Gastrocnemius medialis (tissue), 4 donors: ENCODE data around the gene MEPCE. TPM values are rescaled to one million over a fixed set of nuclear protein-coding genes. Genes with fewer than 3 reads are reported as not detected.
A peak's percentile ranks its signal among the peaks of the same experiment; 100 is the strongest.
"Not testable (repeated sequence)": the region's sequence is repeated elsewhere in the genome, so short reads cannot be mapped to it uniquely, and the experiment has no call there.

ENCODE experiments used
- ATAC-seq, 2 donors: fragments of 150-250 bp; one replicate each; pipeline ENCODE4 v1.9.1; 2016
- DNase-seq, 2 donors: peaks; one replicate each; pipeline ENCODE4 v3.0.0-alpha.2; 2019
- H3K27ac ChIP-seq, 4 donors: fragments of 200-600 bp; sonication (generic); 1 replicate in 1 of 4; 2 replicates in 3 of 4; pipeline ENCODE4 v1.5.1; 2016 to 2018; ENCODE audit warnings: mild to moderate bottlenecking in 2 of 4, moderate library complexity in 1 of 4
- H3K27me3 ChIP-seq, 3 donors: fragments of 200-600 bp; sonication (generic) in 2 of 3; 1 replicate in 1 of 3; 2 replicates in 2 of 3; pipeline versions ENCODE4 v1.5.1 to v1.6.0; 2016 to 2019; ENCODE audit warnings: mild to moderate bottlenecking in 1 of 3, moderate library complexity in 1 of 3
- H3K36me3 ChIP-seq, 2 donors: fragments of 200-600 bp; sonication (generic) in 1 of 2; one replicate each; pipeline ENCODE4 v1.5.1; 2017 to 2018
- H3K4me1 ChIP-seq, 2 donors: fragments of 200-600 bp; sonication (generic) in 1 of 2; one replicate each; pipeline ENCODE4 v1.5.1; 2016 to 2017; ENCODE audit warnings: mild to moderate bottlenecking in 2 of 2
- H3K4me3 ChIP-seq, 4 donors: fragments of 200-600 bp; sonication (generic) in 3 of 4; 1 replicate in 1 of 4; 2 replicates in 3 of 4; pipeline ENCODE4 v1.5.1; 2016 to 2019; ENCODE audit warnings: mild to moderate bottlenecking in 2 of 4
- H3K9me3 ChIP-seq, 3 donors: fragments of 200-600 bp; sonication (generic) in 2 of 3; 1 replicate in 1 of 3; 2 replicates in 2 of 3; pipeline ENCODE4 v1.5.1; 2016 to 2019
- CTCF ChIP-seq, 5 experiments: fragments of 450-650 bp in 3 of 5; fragments of 200-600 bp in 2 of 5; sonication (generic) in 2 of 5; IDR thresholded peaks in 4 of 5; conservative IDR thresholded peaks in 1 of 5; 1 replicate in 4 of 5; 2 replicates in 1 of 5; pipeline ENCODE4 v1.5.1; 2016 to 2019; ENCODE audit warnings: antibody characterized with exemption in 5 of 5, mild to moderate bottlenecking in 3 of 5, moderate library complexity in 3 of 5
- POLR2A ChIP-seq, 2 donors: fragments of 450-650 bp; IDR thresholded peaks; one replicate each; pipeline ENCODE4 v1.6.1; 2017; ENCODE audit warnings: antibody characterized with exemption in 2 of 2, mild to moderate bottlenecking in 2 of 2, moderate library complexity in 2 of 2
- in situ Hi-C, 4 donors: fragments of 200-750 bp; cut with MboI; loops; one replicate each; pipeline versions ENCODE4 v1.15.0 to v1.8.0; 2017; ENCODE audit warnings: low sequenced_read_pairs in 4 of 4
- intact Hi-C: fragments of 100-400 bp; cut with DNase I; formaldehyde crosslinking; loops from one replicate; pipeline ENCODE4 v1.15.1; 2023; ENCODE audit warnings: low total_unique reads
- total RNA-seq, 4 donors: library from RNA; depleted of rRNA; stranded (reverse); fragments of >200 nt; gene quantifications; one replicate each; pipeline versions ENCODE4 v1.1.0 to v1.2.3, GENCODE V29; 2016

The MEPCE gene
- total RNA-seq, 4 donors from 2014 or later = 23.5 to 39.9 (median 28.6) TPM

GRCh38 chr7:100437150-100438100 lies 7.8 kb downstream of the MEPCE start:
- H3K4me3 ChIP-seq = peak overlapping the region in 2 of 4 donors; percentile 78 to 81
- intact Hi-C loops = loop anchor here (2.0 kb wide), 1 partner anchor 41 kb away; the partner anchor contains the start of gene TSC22D4
- H3K36me3 ChIP-seq = peaks cover 0 to 22% of the 10 kb centered on the region in 2 donors
- peaks cover 13% of the 10 kb centered on the region in 2 donors for H3K4me1 ChIP-seq
- no peak for ATAC-seq
- TF ChIP-seq CTCF (IDR thresholded peaks at IDR 0.05 in 4 of 5, conservative IDR thresholded peaks at IDR 0.05 in 1 of 5) = no peak
- TF ChIP-seq POLR2A (IDR thresholded peaks at IDR 0.05) = no peak
- no peaks in the 10 kb centered on the region for H3K9me3 ChIP-seq
- H3K27ac ChIP-seq = peak overlapping the region; percentile 85 to 92 (median 90)
- no peak for DNase-seq
- no peaks in the 10 kb centered on the region for H3K27me3 ChIP-seq
- in situ Hi-C loops = loop anchor here in 1 of 4 donors (25.0 kb wide), 1 partner anchor 425 kb away; the partner anchor contains the start of genes SLC12A9 and TRIP6

GRCh38 chr7:100438172-100438571 lies 8.5 kb downstream of the MEPCE start:
- H3K27ac ChIP-seq = no peak overlapping the region
- peaks cover 0 to 14% of the 10 kb centered on the region in 2 donors for H3K36me3 ChIP-seq
- in situ Hi-C loops = loop anchor here in 1 of 4 donors (25.0 kb wide), 1 partner anchor 424 kb away; the partner anchor contains the start of genes SLC12A9 and TRIP6
- no peak overlapping the region for H3K4me3 ChIP-seq
- H3K27me3 ChIP-seq = no peaks in the 10 kb centered on the region
- H3K9me3 ChIP-seq = no peaks in the 10 kb centered on the region
- ATAC-seq (no peak), DNase-seq (no peak)
- no peak for TF ChIP-seq POLR2A (IDR thresholded peaks at IDR 0.05)
- no peak for TF ChIP-seq CTCF (IDR thresholded peaks at IDR 0.05 in 4 of 5, conservative IDR thresholded peaks at IDR 0.05 in 1 of 5)
- intact Hi-C loops = no loop called here
- H3K4me1 ChIP-seq = peaks cover 12% of the 10 kb centered on the region in 2 donors

GRCh38 chr7:100438731-100439130 lies 9.1 kb downstream of the MEPCE start:
- H3K4me3 ChIP-seq, ATAC-seq, H3K9me3 ChIP-seq, H3K27me3 ChIP-seq, H3K36me3 ChIP-seq, intact Hi-C loops, H3K27ac ChIP-seq: not testable (repeated sequence)
- peaks cover 12% of the 10 kb centered on the region in 2 donors for H3K4me1 ChIP-seq
- in situ Hi-C loops = loop anchor here in 1 of 4 donors (25.0 kb wide), 1 partner anchor 424 kb away; the partner anchor contains the start of genes SLC12A9 and TRIP6
- peak in 1 of 2 donors; percentile 3 for DNase-seq

GRCh38 chr7:100439244-100439643 lies 9.6 kb downstream of the MEPCE start:
- DNase-seq = peak in 1 of 2 donors; percentile 4
- H3K27ac ChIP-seq, H3K9me3 ChIP-seq, ATAC-seq, H3K36me3 ChIP-seq, H3K4me3 ChIP-seq, intact Hi-C loops, H3K27me3 ChIP-seq: not testable (repeated sequence)
- H3K4me1 ChIP-seq = peaks cover 12% of the 10 kb centered on the region in 2 donors
- in situ Hi-C loops = loop anchor here in 1 of 4 donors (25.0 kb wide), 1 partner anchor 423 kb away; the partner anchor contains the start of genes SLC12A9 and TRIP6

GRCh38 chr7:100441641-100442535 lies 12.3 kb downstream of the MEPCE start:
- Histone ChIP-seq H3K4me3 (no peak overlapping the region), H3K9me3 (no peaks in the 10 kb centered on the region), H3K4me1 (no peaks in the 10 kb centered on the region), H3K36me3 (no peaks in the 10 kb centered on the region), H3K27ac (no peak overlapping the region), H3K27me3 (no peaks in the 10 kb centered on the region)
- intact Hi-C loops (no loop called here), in situ Hi-C loops (loop anchor here in 1 of 4 donors (25.0 kb wide), 1 partner anchor 420 kb away; the partner anchor contains the start of genes SLC12A9 and TRIP6)
- ATAC-seq (no peak), DNase-seq (peak in 1 of 2 donors; percentile 8)
- TF ChIP-seq CTCF (IDR thresholded peaks at IDR 0.05 in 4 of 5, conservative IDR thresholded peaks at IDR 0.05 in 1 of 5) (no peak), POLR2A (IDR thresholded peaks at IDR 0.05) (no peak)
